GM18909 (cell line): ENCODE results near the gene JDP2.

Experiments
- ATAC-seq: cut with Tn5 transposase; IDR thresholded peaks from one replicate; pipeline ENCODE4 v1.9.1; 2021; ENCODE audit warnings: mild to moderate bottlenecking; ENCODE audit not compliant: unreplicated experiment, poor library complexity

The JDP2 gene

DNA sequence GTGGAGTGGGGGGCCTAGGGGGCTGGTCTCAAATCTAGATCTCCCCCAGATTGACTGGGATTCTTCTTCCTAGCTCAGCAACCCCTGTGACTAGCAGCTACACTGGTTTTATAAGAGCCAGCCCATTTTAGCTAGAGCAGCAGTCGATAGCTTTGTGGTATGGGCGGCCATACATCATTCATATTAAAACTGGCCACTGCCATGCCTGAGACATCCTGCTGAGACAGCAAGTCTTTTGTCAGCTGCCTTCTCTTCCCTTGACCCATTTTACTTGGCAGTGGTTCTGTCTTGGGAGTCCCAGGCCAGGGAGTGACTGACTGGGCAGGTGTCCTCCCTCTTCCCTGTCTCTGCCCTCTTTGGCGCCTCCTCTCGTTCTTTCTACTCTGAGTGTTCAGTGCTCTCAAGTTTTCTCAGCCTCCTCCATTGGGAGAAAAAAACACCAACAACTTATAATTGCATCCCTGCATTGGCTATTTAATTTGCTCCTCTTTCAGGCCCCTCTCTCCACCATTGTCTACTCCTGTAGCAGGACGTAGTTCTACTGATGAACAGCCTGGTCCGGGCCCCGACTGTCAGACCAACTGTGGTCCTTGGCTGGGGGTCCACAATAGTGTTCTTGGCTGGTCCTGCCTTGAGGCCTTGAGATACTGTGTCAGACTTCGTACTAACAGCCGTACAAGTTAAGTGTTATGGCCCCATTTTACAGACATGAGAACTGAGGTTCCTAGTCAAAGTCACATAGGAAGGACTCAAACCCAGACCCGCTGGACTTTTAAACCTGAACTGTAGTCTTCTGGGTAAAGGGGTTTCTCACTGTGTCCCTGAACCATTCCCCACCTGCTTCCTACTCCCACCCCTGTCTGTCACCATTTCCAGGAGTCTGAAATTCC, 18.3 kb upstream of the JDP2 start:
- ATAC-seq = no peak

DNA sequence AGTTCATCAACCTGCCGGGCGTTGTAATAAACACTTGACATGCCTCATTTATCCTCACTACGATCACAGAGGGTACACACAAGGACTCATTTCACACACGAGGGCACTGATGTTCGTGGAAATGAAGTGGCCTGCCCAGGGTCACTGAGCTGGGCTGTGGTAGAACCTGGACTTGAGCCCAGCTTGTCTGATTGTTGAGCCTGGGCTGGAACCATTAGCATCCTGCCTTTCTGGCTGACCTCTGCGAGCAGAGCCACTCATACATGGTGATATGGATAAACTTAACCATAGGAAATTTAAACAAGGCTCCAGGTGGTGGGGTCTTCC, 16.6 kb upstream of the JDP2 start:
- no peak for ATAC-seq

DNA sequence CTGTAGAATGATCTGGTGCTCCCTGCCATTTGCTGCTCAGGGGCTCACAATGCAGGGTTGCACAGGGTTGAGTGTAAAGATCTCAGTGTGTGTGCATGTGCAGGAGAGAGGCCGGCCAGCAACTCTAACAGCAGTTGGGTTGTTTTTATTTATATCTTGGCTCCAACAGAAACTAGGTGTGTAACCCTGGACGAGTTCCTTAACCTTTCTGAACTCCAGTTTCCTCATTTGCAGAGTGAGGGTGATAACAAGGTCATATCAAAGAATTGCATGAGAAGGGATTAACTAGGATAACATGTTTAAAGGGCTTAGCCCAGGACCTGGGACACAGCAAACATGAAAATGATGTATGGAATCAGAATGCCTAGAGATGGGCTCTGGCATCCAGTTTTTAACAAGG, 14.8 kb upstream of the JDP2 start:
- ATAC-seq = no peak

DNA sequence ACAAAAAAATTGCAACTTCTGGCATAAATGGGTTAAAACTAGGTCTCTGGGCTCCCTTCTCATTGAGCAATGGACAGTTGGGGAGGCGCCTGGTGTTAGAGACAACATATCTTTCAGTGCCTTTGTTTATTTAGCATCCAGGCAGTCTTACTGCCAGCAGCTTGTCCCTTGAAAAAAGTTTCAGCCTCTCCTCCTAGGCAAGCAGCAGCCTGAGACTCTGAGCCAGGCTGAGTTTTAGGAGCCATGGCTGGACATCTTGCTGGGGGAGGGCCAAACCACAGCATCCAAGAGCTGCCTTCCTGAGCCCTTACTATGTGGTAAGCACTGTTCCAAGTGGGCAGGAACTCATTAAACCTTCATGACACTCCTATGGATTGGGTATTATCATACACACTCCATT, 10.1 kb upstream of the JDP2 start:
- ATAC-seq = no peak

DNA sequence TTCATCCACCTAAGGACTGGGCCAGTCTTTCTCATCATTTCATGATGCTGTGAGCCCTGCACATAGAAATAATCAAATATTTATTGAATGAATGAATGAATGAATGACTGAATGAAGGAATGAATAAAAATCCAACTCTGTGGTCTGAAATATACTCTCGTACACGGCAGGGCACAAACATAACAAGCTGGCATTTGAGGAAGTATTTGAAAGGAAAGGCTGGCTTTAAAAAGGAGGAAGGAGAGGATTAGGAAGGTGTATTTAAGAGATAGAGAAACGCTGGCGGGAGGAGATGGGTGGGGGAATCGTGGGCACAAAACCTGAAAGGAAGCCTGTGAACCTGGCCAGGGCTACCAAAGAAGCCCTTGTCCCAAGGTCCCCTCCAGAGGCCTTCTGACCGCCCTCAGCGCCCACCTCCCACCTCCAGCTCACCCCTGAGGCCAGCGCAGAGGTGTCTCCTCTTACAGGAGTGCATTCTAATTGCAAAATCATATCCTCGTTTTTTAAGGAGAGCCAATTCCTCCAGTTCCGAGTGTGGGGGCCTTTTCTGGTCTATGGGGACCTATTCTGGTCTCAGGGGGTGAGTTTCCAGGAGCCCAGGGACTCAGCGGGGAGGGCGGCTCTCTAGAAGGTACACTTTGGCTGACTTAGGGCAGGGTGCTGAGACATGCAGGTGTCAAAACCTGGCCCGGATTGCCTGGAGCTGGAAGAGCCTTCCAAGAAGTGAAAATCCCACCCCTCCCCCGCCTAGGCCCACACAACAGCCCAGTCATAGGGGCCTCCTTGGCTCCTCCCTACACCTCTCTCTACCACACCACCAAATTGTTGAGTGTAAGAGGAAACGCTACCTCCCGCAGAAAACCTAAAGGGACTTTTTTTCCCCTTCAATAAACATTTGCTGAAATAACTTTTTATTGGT, 8.7 kb upstream of the JDP2 start:
- ATAC-seq = peak; percentile 81

DNA sequence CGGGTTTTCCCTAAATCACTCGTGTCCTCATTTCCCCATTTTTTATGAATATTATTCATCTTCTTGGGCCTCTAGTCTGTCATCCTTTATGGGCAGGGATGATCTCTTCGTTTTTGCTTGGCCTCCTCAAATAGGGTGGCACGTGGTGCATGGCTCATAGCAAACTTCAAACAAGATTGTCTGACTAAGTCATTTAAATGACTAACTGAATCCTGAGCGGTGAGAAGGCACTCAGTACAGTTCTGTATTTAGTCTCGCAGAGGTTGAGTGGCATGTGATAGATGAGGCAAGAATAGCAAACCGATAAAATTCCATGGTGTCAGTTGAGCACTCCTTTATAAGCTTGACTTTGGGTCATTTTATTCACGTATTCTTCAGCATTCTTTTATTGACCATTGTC, 5.7 kb upstream of the JDP2 start:
- no peak for ATAC-seq

DNA sequence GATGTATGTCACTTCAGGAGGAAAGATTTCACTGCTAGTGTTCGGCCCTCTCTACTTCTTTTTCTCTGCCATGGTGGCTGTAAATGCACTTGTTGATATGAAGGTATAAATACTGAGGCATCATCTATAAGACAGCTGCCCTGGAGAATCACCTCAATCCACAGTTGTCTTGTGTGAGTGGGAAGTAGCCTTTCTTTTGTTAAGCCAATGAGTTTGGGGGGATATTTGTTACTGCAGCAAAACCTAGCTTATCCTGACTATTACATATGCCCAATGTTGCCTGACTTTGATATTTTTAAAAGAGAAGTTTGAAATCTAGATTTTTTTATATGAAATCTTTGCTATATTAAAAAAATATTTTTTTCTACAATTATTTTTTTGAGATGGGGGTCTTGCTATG, 3.3 kb upstream of the JDP2 start:
- ATAC-seq = no peak

DNA sequence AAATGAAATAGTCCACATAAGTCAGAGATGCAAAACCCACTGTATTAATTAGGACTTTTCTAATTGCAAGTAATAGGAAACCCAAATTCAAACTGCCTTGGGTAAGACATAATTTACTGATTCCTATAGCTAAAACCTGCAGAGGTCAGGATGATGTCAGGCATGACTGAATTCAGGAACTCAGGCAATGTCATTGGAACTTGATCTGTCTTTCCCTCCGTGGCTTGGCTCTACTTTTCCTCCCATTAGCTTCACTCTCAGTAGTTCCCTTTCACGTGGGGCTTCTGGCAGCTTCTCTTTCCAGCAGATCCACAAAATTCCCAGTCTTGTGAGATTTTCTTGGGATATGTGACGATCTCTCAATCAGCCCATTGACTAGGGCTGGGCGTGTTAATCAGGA, 2.4 kb upstream of the JDP2 start:
- no peak for ATAC-seq

DNA sequence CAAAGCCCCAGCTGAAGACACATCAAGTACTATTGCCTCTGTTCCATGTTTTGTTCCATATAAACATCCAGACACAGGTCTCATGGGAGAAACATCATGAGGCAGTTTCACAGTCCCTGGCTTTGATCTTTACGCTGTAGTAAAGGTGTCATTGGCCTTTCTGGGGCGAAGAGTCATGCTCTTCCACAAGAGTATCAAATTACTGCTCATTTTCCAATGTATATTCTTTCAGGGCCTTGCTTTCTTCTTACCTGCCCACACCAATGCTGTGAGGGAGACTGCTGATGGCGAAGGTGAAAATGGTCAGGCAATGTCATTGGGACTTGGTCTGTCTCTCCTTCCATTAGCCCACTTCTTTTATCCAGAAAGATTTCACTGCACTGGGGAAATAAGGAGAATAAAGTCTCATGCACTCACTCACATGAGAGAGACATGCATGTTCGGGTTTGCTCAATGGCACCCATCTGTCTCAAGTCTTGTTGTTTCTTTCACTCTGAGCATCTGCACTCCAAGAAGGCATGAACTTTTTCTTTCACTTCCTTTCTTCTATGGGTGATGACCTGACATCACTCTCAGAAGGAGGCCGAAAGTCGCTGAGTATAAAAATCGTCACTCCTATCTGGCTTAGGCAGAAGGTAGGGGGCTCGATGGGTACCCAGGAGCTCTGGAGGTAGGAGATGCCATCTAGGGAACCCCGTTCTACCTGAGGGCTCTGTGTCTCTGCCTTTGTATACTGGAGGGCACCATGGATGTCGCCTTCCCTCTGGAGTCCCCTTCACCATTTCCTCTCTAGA, 1.3 kb upstream of the JDP2 start:
- ATAC-seq = peak; percentile 46

DNA sequence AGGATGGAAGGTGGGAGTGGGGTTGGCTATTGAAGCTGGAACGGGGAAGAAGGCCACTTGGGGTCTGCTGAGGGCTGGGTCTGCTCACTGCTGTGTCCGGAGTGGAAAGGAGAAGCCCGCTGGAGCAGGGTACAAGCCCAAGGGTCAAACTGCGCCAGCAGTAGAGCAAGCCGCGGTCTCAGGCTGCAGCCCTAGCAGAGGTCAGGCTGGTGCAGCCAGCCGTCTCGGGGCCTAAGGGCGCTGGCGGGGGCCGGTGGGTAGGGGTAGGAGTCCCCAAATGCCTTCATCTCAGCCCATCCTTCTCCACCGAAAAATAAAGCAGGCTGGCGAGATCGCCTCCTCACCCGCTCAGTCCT, 718 bp upstream of the JDP2 start:
- peak; percentile 41 for ATAC-seq

DNA sequence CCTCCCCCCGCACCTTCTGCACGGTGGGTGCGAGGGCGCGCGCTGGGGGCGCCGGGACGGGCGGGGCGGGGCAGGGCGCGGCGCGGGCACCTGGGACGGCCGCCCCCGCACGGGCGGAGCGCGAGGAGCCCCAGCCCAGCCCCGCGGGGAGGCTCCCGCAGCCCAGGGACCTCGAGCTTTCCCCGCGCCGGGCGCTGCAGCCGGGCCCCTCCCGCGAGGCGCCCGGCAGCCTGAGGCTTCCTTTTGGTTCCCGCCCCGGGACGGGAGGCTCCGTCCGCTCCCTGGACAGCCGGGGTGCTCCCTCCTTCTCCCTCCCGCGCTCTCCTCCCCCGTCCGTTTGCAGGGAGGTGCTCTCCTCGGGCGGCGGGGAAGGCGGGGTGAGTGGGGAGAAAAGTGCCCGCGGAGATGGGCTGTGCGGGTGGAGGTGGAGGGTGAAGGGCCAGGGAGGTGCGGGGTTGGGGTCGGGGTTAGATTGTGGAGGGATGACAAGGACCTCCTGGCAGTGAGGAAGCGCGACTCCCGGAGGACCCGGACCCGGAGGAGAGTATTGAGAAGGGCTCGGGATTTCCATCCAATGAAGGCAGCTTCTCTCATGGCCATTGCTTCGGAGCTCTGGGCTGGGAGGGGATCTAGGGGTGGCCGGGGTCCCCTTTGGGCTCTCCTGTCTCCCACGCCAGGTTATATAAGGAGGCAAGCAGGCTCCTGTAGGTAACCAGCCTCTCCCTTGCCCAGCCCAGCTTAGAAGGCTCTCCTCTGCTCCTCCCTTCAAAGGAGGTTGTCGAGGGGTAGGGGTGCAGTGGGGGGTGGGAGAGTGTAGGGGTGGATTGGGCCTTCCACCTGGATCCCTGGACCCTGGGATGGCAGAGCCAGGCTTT, 645 bp downstream of the JDP2 start:
- ATAC-seq = peak; percentile 35

DNA sequence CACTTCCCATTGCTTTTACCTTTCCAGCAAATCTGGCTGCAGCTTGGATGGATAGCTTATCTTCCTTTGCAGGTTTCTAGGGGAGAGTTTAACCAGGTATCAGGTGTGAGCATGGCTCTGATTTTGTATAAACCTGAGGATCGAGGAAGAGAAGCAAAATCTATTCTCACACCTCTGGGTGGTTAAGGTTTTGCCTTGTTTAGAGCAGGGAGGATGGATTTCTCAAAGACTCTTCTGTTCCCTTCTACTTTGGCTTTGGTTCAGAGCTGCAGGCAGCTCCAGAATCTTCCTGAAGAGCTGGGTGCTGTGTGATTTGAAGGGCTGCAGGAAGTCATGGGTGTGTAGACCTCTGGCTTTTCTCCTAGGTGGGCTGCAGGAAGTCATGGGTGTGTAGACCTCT, 1.7 kb downstream of the JDP2 start:
- ATAC-seq = no peak

DNA sequence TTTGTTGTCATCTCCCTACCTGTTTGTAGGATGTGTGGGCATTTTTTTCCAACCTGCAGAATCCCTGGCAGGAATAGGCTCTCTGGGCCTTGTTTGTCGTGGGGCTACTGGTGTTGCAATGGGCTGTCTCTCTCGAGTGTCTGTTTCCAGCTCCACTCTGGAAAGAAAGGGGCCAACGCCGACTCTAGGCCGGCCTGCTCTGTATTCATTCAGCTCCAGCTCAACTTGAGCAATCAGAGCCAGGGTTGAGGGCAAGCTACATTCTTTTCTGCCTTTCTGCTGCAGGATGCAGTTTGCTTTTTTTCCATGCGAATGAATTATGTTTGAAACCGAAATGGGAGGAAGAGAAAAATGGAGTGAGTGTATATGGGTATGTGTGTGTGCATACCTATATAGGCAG, 2.3 kb downstream of the JDP2 start:
- no peak for ATAC-seq

DNA sequence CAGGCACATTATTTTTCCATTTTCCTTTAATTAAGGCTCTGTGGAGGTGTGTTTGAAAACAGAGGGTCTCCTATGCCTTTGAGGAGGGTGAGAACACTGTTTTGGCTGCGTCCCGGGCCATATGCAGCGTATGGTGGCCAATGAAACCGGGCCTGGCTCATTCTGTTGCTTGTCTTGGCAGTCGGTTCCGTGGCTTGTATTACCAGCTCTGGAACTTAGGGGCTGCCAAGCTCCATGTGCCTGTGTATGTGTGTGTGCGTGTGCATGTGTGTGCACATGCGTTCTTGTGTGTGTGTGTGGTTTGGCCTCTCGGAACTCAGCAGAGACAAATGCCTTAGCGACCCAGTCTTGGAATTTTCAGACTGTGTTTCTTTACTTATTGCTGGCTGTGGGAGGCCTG, 2.7 kb downstream of the JDP2 start:
- ATAC-seq = no peak

DNA sequence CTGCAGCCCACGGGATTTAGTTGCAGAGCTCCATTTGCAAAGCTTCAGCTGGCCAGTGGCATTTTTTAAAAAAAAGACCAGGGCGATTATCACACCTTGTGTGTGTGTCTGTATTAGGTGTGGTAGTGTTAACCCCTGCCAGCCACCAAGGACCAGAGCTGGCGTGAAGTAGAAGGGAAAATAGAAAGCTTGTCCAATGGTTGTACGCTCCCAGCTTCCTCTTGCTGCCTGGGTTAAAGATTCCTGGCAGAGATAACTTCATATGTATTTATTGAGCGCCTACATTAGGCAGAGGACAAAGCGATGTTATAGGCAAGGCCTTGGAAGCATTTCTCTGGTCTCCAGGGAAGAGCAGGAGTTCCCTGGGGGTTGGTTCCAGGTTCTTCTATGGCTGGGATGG, 3.2 kb downstream of the JDP2 start:
- ATAC-seq = no peak

DNA sequence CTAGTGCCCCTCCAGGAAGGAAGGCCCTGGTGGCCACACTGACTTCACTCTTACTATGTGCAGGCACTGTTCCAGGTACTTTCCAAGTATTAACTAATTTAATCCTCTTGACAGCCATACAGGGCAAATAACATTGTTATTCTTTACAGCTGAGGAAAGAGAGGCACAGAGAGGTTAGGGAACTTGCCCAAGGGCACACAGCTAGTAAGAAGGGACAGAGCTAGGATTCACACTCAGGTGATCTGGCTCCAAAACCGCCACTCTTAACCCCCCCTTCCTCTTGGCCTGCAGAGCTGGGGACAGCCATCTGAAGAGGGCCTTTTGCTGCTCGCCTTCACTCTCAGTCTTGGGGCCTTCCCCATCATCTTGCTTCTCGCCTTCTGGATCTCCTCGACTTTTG, 4.0 kb downstream of the JDP2 start:
- ATAC-seq = no peak

DNA sequence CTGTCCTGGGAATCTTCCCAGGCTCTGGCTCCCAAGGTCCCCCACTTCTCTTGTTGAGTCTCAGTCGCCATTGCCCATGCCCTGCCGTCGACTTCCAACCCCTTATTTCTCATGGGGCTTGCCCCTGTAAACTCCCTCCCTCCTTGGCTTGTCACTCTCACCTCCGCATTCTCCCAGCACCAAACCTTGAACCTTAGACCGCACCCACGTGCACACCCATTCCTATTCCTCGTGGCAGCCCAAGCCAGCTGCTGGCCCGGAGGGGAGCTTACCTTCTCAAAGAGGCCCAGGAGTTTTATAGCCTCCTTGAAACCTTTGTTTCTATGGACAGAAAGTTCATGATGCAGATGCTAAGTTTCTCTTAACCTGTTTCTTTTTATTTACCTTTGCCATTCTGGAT, 4.6 kb downstream of the JDP2 start:
- no peak for ATAC-seq

DNA sequence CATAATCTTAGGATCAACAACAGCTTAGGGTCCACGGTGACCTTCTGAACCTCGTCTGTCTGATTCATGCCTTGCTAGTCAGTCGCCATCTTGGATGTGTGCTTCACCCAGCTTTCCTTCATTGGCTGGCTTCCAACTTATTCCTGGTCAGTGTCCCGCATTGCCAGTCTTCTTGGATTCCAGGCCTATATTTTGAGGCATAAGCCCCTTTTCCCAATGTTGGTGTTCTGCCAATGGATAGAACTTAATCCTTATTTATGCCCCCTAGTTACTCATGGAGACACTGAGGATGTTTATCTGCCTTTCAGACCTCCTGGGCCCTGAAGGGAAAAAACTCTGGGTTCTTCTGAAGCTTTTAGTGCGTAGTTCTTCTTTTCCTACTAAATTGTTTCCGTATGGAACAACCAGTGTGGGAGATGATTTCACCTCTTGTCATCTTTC, 5.8 kb downstream of the JDP2 start:
- ATAC-seq = no peak

DNA sequence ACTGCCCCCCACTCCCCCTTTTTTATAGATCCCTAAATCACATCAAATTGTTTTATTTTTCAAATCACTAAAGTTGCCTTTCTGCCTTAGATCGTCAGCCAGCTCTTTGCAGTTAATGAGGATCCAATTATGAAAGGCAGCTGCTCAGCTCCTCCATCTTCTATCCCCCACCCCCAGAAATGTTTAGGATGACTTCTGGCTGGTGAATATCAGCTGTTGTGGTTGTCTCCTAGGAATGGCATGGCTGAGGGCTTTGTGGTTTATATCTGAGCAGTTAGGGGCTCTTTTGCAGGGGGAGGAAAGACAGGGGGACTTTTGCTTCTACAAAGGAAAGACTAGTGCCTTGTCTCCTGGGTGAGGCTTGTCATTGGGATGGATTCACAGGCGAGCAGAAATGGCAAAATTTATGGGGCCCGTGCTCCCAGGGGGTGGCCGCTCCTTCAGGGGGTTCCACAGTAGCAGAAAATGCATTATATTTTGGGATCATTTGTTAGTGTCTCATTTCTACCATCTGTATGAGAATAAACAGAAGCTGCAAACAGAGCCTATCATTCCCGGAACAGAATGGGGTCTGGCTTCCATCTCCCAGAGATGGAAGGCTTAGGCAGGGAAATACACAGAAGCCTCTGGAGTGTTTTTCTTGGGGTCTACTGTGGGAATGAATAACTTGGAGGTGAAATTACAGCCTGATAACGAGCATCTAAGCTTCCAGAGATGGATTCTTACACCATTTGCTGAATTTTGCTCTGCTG, 6.5 kb downstream of the JDP2 start:
- ATAC-seq = no peak
